Mammary epithelial cell (primary cell): ENCODE results near the gene ACER3.

ENCODE experiments used
- EZH2 ChIP-seq: IDR thresholded peaks from 2 replicates; pipeline ENCODE4 v1.6.1; 2012; ENCODE audit warnings: low read length, inconsistent platforms, borderline replicate concordance
- TF ChIP-seq, protein P1 (sequence below), 2 donors: IDR thresholded peaks in 1 of 2; conservative IDR thresholded peaks in 1 of 2; 2 replicates each; pipeline ENCODE4 v1.5.1; 2011 to 2012; ENCODE audit warnings: inconsistent platforms in 2 of 2, low read length in 2 of 2, mild to moderate bottlenecking in 2 of 2, control low read depth in 1 of 2, low read depth in 1 of 2; ENCODE audit not compliant: insufficient read depth in 1 of 2; ENCODE audit errors: extremely low read depth in 1 of 2

- TF ChIP-seq, protein P1, sequence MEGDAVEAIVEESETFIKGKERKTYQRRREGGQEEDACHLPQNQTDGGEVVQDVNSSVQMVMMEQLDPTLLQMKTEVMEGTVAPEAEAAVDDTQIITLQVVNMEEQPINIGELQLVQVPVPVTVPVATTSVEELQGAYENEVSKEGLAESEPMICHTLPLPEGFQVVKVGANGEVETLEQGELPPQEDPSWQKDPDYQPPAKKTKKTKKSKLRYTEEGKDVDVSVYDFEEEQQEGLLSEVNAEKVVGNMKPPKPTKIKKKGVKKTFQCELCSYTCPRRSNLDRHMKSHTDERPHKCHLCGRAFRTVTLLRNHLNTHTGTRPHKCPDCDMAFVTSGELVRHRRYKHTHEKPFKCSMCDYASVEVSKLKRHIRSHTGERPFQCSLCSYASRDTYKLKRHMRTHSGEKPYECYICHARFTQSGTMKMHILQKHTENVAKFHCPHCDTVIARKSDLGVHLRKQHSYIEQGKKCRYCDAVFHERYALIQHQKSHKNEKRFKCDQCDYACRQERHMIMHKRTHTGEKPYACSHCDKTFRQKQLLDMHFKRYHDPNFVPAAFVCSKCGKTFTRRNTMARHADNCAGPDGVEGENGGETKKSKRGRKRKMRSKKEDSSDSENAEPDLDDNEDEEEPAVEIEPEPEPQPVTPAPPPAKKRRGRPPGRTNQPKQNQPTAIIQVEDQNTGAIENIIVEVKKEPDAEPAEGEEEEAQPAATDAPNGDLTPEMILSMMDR (conservative IDR thresholded peaks at IDR 0.05 in 1 of 2, IDR thresholded peaks at IDR 0.05 in 1 of 2; ENCODE audit: extremely low read depth in 1 of 2, insufficient read depth in 1 of 2, low read depth in 1 of 2, low read length in 2 of 2): no peak
- no peak for TF ChIP-seq EZH2
Observed at GRCh38 chr11:77001613-77002012, 140.9 kb downstream of the ACER3 start.
